Measurements from ENCODE around the gene AMMECR1. TPM values are rescaled to one million over a fixed set of nuclear protein-coding genes. Genes with fewer than 3 reads are reported as not detected.

The AMMECR1 gene
- total and polyA plus RNA-seq, 2 of the 13 experiments (the other 11 are each of a cell fraction or from before 2014, with no cell fraction given): 3.1 to 7.5 TPM

- Histone ChIP-seq H3K27ac (ENCODE audit: extremely low read length, insufficient read depth, low read length) (no peak overlapping the region), H3K9ac (ENCODE audit: insufficient read depth, low read depth, low read length) (no peak overlapping the region), H3K9me3 (ENCODE audit: low read length) (no peaks in the 10 kb centered on the region), H3K4me2 (ENCODE audit: low read depth, low read length) (no peak overlapping the region), H4K20me1 (ENCODE audit: insufficient read depth, low read length) (no peaks in the 10 kb centered on the region), H3K4me1 (ENCODE audit: insufficient read depth, low read length) (peaks cover 9% of the 10 kb centered on the region; the same call in 1 of the 2 replicates), H3K36me3 (replicated peaks in 1 of 2; ENCODE audit: control insufficient read depth in 1 of 2, insufficient read depth in 2 of 2, low read length in 2 of 2) (no peaks in the 10 kb centered on the region), H2AFZ (ENCODE audit: low read length) (no peak overlapping the region), H3K27me3 (ENCODE audit: control insufficient read depth in 1 of 2, insufficient read depth in 2 of 2, low read length in 2 of 2) (no peaks in the 10 kb centered on the region), H3K79me2 (ENCODE audit: insufficient read depth, low read length) (peaks cover 5% of the 10 kb centered on the region), H3K4me3 (replicated peaks in 1 of 3; ENCODE audit: insufficient read depth in 1 of 3, low read depth in 2 of 3, low read length in 3 of 3) (no peak overlapping the region)
- FAIRE-seq (no peak), ATAC-seq (no peak), DNase-seq (ENCODE audit: low spot score) (no peak)
- WGBS (ENCODE audit: low lambda C conversion rate): 95% methylated on average over 1 of the region's 1 CpG
- ChIA-PET POLR2A (no interaction called here), CTCF (ENCODE audit: low intra/inter-chr PET ratio, low total read pairs) (no interaction called here)
- intact Hi-C loops (cut with micrococcal nuclease; ENCODE audit: unreplicated experiment) (no loop called here), in situ Hi-C loops (cut with HindIII; ENCODE audit: extremely low pct_ligation_motif_present, low pct_unique_long_range_greater_than_20kb) (no loop called here)
- BruUV-seq (replicated peaks): no TSS peak
- TF ChIP-seq EED (CRISPR knock-in tag; IDR thresholded peaks at IDR 0.05) (no peak), NR1H2 (CRISPR knock-in tag; IDR thresholded peaks at IDR 0.05; ENCODE audit: borderline replicate concordance, low read depth) (no peak), RFXANK (CRISPR knock-in tag; IDR thresholded peaks at IDR 0.05) (no peak), ZNF329 (CRISPR knock-in tag; IDR thresholded peaks at IDR 0.05; ENCODE audit: low read depth) (no peak), IKZF1 (IDR thresholded peaks at IDR 0.05) (no peak)
- TF ChIP-seq, protein P1, sequence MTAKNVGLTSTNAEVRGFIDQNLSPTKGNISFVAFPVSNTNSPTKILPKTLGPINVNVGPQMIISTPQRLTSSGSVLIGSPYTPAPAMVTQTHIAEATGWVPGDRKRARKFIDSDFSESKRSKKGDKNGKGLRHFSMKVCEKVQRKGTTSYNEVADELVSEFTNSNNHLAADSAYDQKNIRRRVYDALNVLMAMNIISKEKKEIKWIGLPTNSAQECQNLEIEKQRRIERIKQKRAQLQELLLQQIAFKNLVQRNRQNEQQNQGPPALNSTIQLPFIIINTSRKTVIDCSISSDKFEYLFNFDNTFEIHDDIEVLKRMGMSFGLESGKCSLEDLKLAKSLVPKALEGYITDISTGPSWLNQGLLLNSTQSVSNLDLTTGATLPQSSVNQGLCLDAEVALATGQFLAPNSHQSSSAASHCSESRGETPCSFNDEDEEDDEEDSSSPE (CRISPR knock-in tag; IDR thresholded peaks at IDR 0.05): no peak
Observed at GRCh38 chrX:110310000-110310790, 7.7 kb downstream of the AMMECR1 start.

DNA sequence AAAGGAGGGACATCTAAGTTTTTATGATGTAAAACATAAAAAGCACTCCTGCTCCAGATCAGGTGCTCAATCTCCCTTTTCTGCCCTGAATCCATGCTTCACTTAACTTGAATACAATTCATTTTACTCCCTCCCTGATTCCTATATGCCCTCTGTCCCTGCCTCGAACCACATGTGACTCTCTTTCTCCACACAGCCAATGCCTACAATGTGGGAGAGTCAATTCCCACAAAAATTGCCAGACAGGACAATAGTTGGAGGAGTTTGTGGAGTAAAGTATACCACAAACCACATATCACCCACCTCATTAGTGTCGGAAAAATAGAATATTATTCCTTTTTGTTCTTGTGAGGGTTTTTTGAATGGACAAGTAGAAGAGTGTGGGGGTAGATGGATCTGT, 9.7 kb downstream of the AMMECR1 start:
- intact Hi-C loops (cut with micrococcal nuclease; ENCODE audit: unreplicated experiment): no loop called here
- no peaks in the 10 kb centered on the region for H4K20me1 ChIP-seq (ENCODE audit: insufficient read depth, low read length)
- H3K9ac ChIP-seq (ENCODE audit: insufficient read depth, low read depth, low read length): no peak overlapping the region
- in situ Hi-C loops (cut with HindIII; ENCODE audit: extremely low pct_ligation_motif_present, low pct_unique_long_range_greater_than_20kb): no loop called here
- H2AFZ ChIP-seq (ENCODE audit: low read length): no peak overlapping the region
- POLR2A ChIA-PET: no interaction called here
- H3K27ac ChIP-seq (ENCODE audit: extremely low read length, insufficient read depth, low read length): no peak overlapping the region
- H3K4me1 ChIP-seq (ENCODE audit: insufficient read depth, low read length): no peaks in the 10 kb centered on the region
- no peaks in the 10 kb centered on the region for H3K36me3 ChIP-seq (replicated peaks in 1 of 2; ENCODE audit: control insufficient read depth in 1 of 2, insufficient read depth in 2 of 2, low read length in 2 of 2)
- no peak overlapping the region for H3K4me2 ChIP-seq (ENCODE audit: low read depth, low read length)
- BruUV-seq (replicated peaks): no TSS peak
- DNase-seq (ENCODE audit: low spot score): no peak
- H3K79me2 ChIP-seq (ENCODE audit: insufficient read depth, low read length): no peaks in the 10 kb centered on the region
- no peaks in the 10 kb centered on the region for H3K27me3 ChIP-seq (ENCODE audit: control insufficient read depth in 1 of 2, insufficient read depth in 2 of 2, low read length in 2 of 2)
- TF ChIP-seq IRX3 (CRISPR knock-in tag; IDR thresholded peaks at IDR 0.05; ENCODE audit: borderline replicate concordance, low read depth) (no peak), MLLT10 (CRISPR knock-in tag; IDR thresholded peaks at IDR 0.05) (no peak), ZNF33A (CRISPR knock-in tag; IDR thresholded peaks at IDR 0.05; ENCODE audit: borderline replicate concordance) (no peak), ZNF343 (CRISPR knock-in tag; IDR thresholded peaks at IDR 0.05) (no peak), ZNF468 (CRISPR knock-in tag; IDR thresholded peaks at IDR 0.05) (no peak), ZNF713 (CRISPR knock-in tag; IDR thresholded peaks at IDR 0.05) (no peak), CEBPB (IDR thresholded peaks at IDR 0.05; ENCODE audit: borderline replicate concordance, low read depth, low read length) (no peak), PPARG (CRISPR knock-in tag; conservative IDR thresholded peaks at IDR 0.05) (no peak), FOSL1 (CRISPR knock-in tag; IDR thresholded peaks at IDR 0.05; ENCODE audit: borderline replicate concordance) (no peak), ZBTB3 (CRISPR knock-in tag; IDR thresholded peaks at IDR 0.05; ENCODE audit: borderline replicate concordance, low read depth) (no peak)
- FAIRE-seq: no peak
- CTCF ChIA-PET (ENCODE audit: low intra/inter-chr PET ratio, low total read pairs): no interaction called here
- no peaks in the 10 kb centered on the region for H3K9me3 ChIP-seq (ENCODE audit: low read length)
- ATAC-seq: no peak
- no peak overlapping the region for H3K4me3 ChIP-seq (replicated peaks in 1 of 3; ENCODE audit: insufficient read depth in 1 of 3, low read depth in 2 of 3, low read length in 3 of 3)
- 92% methylated on average over 2 of the region's 2 CpGs for WGBS (ENCODE audit: low lambda C conversion rate)

Measured in HepG2 (cell line).